CD4-positive, CD25-positive, alpha-beta regulatory T cell (primary cell): ENCODE data around the gene MGAT3. TPM values are rescaled to one million over a fixed set of nuclear protein-coding genes. Genes with fewer than 3 reads are reported as not detected.

ENCODE experiments used
- ATAC-seq, 2 donors: fragments of 150-1000 bp; cut with Tn5 transposase; one replicate each; pipeline ENCODE4 v1.10.0; 2021; ENCODE audit warnings: low read depth in 2 of 2, moderate number of reproducible peaks in 2 of 2, moderate library complexity in 1 of 2
- DNase-seq, 3 donors: peaks; one replicate each; pipeline versions ENCODE4 v3.0.0 to v3.0.0-alpha.2; 2012 to 2022; ENCODE audit warnings: mixed read lengths in 1 of 3
- H3K27ac ChIP-seq: one replicate; pipeline ENCODE4 v1.7.0; 2013; ENCODE audit warnings: mild to moderate bottlenecking, low read length; ENCODE audit not compliant: insufficient read depth, poor library complexity, severe bottlenecking
- H3K27me3 ChIP-seq: one replicate; pipeline ENCODE4 v1.7.0; 2013; ENCODE audit warnings: low read length; ENCODE audit not compliant: control insufficient read depth, insufficient read depth
- H3K36me3 ChIP-seq: one replicate; pipeline ENCODE4 v1.7.0; 2013; ENCODE audit warnings: mild to moderate bottlenecking, low read length, moderate library complexity; ENCODE audit not compliant: control insufficient read depth, insufficient read depth
- H3K4me1 ChIP-seq: 2 replicates; pipeline ENCODE4 v1.7.0; 2013; ENCODE audit warnings: mild to moderate bottlenecking, low read length; ENCODE audit not compliant: insufficient read depth, control insufficient read depth, poor library complexity, severe bottlenecking
- H3K4me3 ChIP-seq: one replicate; pipeline ENCODE4 v1.7.0; 2013; ENCODE audit warnings: low read depth, mild to moderate bottlenecking, low read length, moderate library complexity
- H3K9me3 ChIP-seq, 2 experiments: 1 replicate in 1 of 2; 2 replicates in 1 of 2; pipeline ENCODE4 v1.7.0; 2013; ENCODE audit warnings: low read length in 2 of 2, mild to moderate bottlenecking in 1 of 2, moderate library complexity in 1 of 2; ENCODE audit not compliant: control insufficient read depth in 2 of 2
- H3K27ac Mint-ChIP-seq, 3 donors: one replicate each; pipeline ENCODE4 v1.8.0; 2020 to 2022; ENCODE audit warnings: mild to moderate bottlenecking in 3 of 3, mixed read lengths in 3 of 3, moderate library complexity in 2 of 3
- H3K27me3 Mint-ChIP-seq: one replicate; pipeline ENCODE4 v1.8.0; 2022; ENCODE audit warnings: mild to moderate bottlenecking, mixed read lengths
- H3K36me3 Mint-ChIP-seq: one replicate; pipeline ENCODE4 v1.8.0; 2020; ENCODE audit warnings: mixed read lengths
- H3K4me1 Mint-ChIP-seq, 4 donors: one replicate each; pipeline ENCODE4 v1.8.0; 2020 to 2022; ENCODE audit warnings: mixed read lengths in 4 of 4, mild to moderate bottlenecking in 1 of 4
- H3K4me3 Mint-ChIP-seq, 4 donors: one replicate each; pipeline ENCODE4 v1.8.0; 2020 to 2022; ENCODE audit warnings: mild to moderate bottlenecking in 4 of 4, mixed read lengths in 4 of 4, moderate library complexity in 3 of 4
- H3K9me3 Mint-ChIP-seq, 7 donors: one replicate each; pipeline ENCODE4 v1.8.0; 2020 to 2022; ENCODE audit warnings: mixed read lengths in 7 of 7, mild to moderate bottlenecking in 3 of 7, moderate library complexity in 2 of 7
- polyA plus RNA-seq, 4 donors: library from polyadenylated mRNA; unstranded; fragments of 300-500 nt; fragmentation: Illumina TruSeq; gene quantifications; one replicate each; pipeline ENCODE4 v1.2.3, GENCODE V29; 2021
- total RNA-seq: library from RNA; stranded (reverse); gene quantifications from one replicate; pipeline ENCODE4 v1.2.3, GENCODE V29; 2022

MGAT3 gene
- total and polyA plus RNA-seq, 5 donors from 2014 or later: 0.12 TPM; not detected in 4

DNA sequence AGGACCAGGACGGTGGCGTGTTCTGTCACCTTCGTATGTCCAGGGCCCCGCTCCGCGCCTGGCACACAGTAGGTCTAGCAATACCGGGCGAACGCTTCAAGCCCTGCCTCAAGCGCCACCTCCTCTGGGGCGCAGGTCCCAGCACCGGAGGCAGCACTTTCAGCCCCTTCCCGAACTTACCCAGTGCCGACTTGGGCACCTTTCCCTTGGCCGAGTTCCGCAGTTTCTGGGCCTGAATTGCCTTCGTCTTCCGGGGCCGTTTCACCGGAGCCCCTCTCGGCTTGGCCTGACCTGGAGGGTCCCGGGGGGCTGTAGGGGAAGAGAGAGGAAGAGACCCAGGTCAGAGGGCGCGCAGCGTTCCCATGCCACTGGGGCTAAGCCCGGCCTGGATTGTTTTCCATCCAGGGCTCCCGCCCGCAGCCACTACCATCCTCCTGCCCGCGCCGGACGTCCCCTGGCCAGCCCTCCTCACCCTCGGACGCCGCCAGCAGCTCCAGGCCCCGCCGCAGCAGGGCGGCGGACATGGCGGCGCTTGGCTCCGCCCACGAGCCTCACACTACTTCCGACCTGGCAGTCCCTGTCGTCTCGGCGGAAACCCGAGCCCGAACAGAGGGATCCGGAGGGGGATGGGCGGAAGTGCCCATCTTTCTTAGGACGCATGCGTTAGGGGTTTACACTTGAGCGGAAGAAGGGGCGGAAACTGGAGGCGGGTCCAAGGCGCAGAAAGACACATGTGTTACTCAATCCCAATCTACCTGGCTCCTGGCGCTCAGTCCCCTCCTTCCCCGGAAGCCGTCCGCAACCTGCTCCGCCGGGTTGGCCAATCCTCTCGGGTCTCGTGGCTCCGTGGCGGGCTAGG lies 75.6 kb downstream of the MGAT3 start, which contains the start of gene RPS19BP1:
TSS of gene RPS19BP1 (minus strand) at position 534 of the 859 bp plus-strand sequence. CDS start at position 524, 10 bp downstream.
- Histone ChIP-seq H3K27me3 (no peaks in the 10 kb centered on the region), H3K4me3 (peak within 1 kb of the TSS; percentile 90), H3K27ac (peak within 1 kb of the TSS; percentile 89), H3K4me1 (peaks cover 58% of the 10 kb centered on the region), H3K9me3 (no peaks in the 10 kb centered on the region), H3K36me3 (peaks cover 14% of the 10 kb centered on the region)
- H3K4me3 Mint-ChIP-seq: peak within 1 kb of the TSS; percentile 89 to 98 (median 96)
- peak within 1 kb of the TSS; percentile 94 to 97 (median 96) for H3K27ac Mint-ChIP-seq
- peak; percentile 84 to 86 for ATAC-seq
- H3K9me3 Mint-ChIP-seq: peaks cover 0 to 2% (median 0%) of the 10 kb centered on the region in 7 donors
- peaks cover 13% of the 10 kb centered on the region for H3K36me3 Mint-ChIP-seq
- H3K4me1 Mint-ChIP-seq: peaks cover 0 to 57% (median 33%) of the 10 kb centered on the region in 4 donors
- peaks cover 9% of the 10 kb centered on the region for H3K27me3 Mint-ChIP-seq
- DNase-seq: peak; percentile 98 to 100 (median 99)

DNA sequence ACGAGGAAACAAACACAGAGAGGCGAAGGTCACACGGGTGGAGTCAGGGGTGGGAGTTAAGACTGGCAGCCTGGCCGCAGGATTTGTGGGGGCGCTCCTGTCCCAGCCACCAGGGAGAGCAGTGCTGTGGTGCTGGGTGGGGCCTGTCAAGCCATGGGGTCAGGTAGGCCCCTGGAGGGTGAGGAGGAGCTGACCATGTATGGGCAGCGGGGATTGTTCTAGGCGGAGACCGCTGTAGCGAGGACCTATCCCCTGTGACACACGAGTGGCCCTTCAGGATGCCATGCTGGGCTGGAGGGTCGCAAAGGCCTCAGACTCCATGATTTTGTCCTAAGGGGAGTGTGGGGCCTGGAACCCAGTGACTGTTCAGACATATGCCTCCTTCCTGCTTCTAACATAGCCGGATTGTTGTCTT lies 77.3 kb downstream of the MGAT3 start:
- Mint-ChIP-seq H3K4me1 (peaks cover 0 to 40% (median 23%) of the 10 kb centered on the region in 4 donors), H3K27ac (no peak overlapping the region), H3K4me3 (peak overlapping the region in 2 of 4 donors; percentile 52 to 58), H3K27me3 (peaks cover 9% of the 10 kb centered on the region), H3K9me3 (peaks cover 0 to under 1% (median 0%) of the 10 kb centered on the region in 7 donors), H3K36me3 (peaks cover 13% of the 10 kb centered on the region)
- no peaks in the 10 kb centered on the region for H3K27me3 ChIP-seq
- ATAC-seq (no peak), DNase-seq (no peak)
- H3K27ac ChIP-seq: no peak overlapping the region
- H3K4me1 ChIP-seq: peaks cover 42% of the 10 kb centered on the region
- H3K4me3 ChIP-seq: no peak overlapping the region
- H3K9me3 ChIP-seq: no peaks in the 10 kb centered on the region
- peaks cover 9% of the 10 kb centered on the region for H3K36me3 ChIP-seq

DNA sequence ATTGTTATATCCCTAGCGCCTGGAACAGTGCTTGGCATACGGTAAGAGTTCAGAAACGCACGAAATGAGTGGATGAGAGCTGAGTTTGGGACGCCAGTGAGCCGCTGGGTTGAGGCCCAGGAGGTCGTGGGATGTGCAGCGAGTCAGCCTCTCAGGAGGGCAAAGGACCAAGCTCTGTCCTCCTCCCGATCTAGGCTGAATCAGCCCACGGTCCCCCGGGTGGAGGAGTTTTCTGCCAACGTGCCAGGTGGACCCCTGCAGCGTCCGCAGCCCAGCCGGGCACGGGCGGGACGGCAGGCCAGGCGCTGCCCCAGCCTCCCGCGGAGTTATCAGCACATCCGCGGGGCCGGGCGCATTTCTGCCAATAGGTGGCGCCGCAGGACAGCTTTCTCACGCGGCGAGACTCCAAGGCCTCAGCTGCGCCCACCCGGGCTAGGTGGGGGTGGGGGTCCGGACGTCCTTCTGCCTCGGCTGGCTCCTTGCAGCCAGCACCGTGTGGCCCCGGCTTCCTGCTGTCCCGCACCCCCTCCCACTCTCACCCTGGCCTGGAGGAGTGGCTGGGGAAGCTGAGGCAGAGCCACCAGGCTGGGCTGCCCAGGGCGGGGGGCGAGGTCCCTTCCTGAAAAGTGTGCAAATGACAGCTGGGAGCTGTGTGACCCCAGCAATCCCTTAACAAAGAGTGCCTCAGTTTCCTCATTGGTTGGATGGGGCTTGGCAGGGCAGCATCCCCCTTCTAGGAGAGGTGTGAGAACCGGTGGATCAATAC lies 78.0 kb downstream of the MGAT3 start:
- no peaks in the 10 kb centered on the region for H3K9me3 Mint-ChIP-seq
- H3K36me3 Mint-ChIP-seq: peaks cover 12% of the 10 kb centered on the region
- ATAC-seq (peak in 1 of 2 donors; percentile 8), DNase-seq (peak; percentile 69 to 75 (median 72))
- peaks cover 7% of the 10 kb centered on the region for H3K36me3 ChIP-seq
- H3K27me3 ChIP-seq: no peaks in the 10 kb centered on the region
- no peak overlapping the region for H3K27ac Mint-ChIP-seq
- H3K4me1 Mint-ChIP-seq: peaks cover 0 to 34% (median 19%) of the 10 kb centered on the region in 4 donors
- peak overlapping the region in 1 of 4 donors; percentile 38 for H3K4me3 Mint-ChIP-seq
- peaks cover 9% of the 10 kb centered on the region for H3K27me3 Mint-ChIP-seq
- no peaks in the 10 kb centered on the region for H3K9me3 ChIP-seq
- no peak overlapping the region for H3K4me3 ChIP-seq
- no peak overlapping the region for H3K27ac ChIP-seq
- peaks cover 35% of the 10 kb centered on the region for H3K4me1 ChIP-seq

DNA sequence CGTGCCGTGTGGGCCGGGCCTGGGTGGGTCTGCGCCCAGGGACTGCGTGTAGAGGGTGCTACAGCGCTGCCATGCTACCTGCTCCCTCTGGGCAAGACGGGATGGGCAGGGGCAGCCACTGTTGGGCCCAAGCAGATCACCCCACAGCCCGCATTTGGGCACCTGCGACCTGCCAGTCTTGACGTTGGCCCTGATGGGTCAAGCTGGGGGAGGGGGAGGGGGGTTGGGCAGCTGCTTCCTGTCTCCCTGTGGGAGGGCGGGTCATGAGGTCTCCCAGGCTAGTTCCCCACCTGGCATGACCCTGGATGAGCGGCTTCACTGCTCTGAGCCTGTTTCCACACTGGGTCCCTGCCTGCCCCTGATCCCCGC lies 78.5 kb downstream of the MGAT3 start:
- DNase-seq (no peak), ATAC-seq (no peak)
- peaks cover 29% of the 10 kb centered on the region for H3K4me1 ChIP-seq
- Mint-ChIP-seq H3K9me3 (no peaks in the 10 kb centered on the region), H3K4me3 (no peak overlapping the region), H3K36me3 (peaks cover 8% of the 10 kb centered on the region), H3K27ac (no peak overlapping the region), H3K27me3 (peaks cover 12% of the 10 kb centered on the region), H3K4me1 (peaks cover 0 to 28% (median 15%) of the 10 kb centered on the region in 4 donors)
- no peaks in the 10 kb centered on the region for H3K27me3 ChIP-seq
- H3K27ac ChIP-seq: no peak overlapping the region
- H3K4me3 ChIP-seq: no peak overlapping the region
- H3K36me3 ChIP-seq: peaks cover 2% of the 10 kb centered on the region
- H3K9me3 ChIP-seq: no peaks in the 10 kb centered on the region

DNA sequence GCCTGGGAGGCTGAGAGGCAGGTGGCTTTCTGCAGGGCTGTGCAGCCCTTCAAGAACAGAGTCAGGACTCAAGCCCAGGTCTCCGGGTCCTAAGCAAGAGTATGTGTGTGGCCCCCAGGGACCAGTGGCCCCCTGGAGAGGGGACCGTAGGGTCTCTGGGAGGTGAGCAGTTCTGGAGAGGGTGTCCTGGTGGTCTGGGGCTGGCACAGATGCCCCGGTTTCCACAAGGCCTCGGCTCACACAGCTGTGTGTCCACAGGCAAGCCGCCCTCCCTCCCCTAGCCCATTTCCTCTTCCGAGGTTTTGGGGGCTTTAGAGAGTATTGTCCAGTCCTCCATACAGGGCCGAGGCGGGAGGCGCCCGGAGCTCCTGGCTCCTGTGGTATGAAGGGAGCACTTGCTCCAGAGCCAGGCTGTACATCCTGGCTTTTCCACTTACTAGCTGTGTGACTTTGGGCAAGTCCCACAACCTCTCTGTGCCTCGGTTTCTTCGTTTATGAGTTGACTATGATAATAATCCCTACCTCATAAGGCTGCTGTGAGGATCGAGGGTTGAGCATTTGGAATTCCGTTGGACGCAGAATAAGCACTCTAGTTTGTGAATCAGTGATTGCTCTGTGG lies 79.1 kb downstream of the MGAT3 start:
- H3K4me1 ChIP-seq: peaks cover 23% of the 10 kb centered on the region
- H3K4me3 Mint-ChIP-seq: no peak overlapping the region

DNA sequence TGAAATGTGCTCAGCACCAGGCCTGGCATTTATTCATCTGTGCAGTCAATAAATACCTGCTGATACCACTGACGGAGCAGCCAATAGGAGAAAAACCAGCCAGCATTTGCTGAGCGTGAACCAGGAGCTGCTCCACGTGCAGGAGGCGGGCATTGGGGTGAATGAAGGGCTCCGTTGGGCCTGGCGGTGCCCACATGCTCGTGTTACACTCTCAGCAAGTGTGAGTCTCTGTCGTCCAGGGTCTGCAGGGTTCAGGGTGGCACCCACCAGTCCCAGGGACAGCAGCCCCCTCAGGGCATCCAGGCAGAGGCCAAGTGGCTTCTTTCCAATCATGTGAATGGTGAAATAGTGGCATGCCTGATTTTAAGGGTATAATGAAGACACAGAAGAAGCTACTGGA lies 79.9 kb downstream of the MGAT3 start:
- Histone ChIP-seq H3K9me3 (no peaks in the 10 kb centered on the region), H3K27ac (no peak overlapping the region), H3K36me3 (no peaks in the 10 kb centered on the region), H3K4me3 (no peak overlapping the region), H3K4me1 (peaks cover 16% of the 10 kb centered on the region), H3K27me3 (no peaks in the 10 kb centered on the region)
- peaks cover 3% of the 10 kb centered on the region for H3K36me3 Mint-ChIP-seq
- ATAC-seq: no peak
- no peaks in the 10 kb centered on the region for H3K9me3 Mint-ChIP-seq
- H3K4me1 Mint-ChIP-seq: peaks cover 0 to 14% (median 8%) of the 10 kb centered on the region in 4 donors
- DNase-seq: no peak
- H3K4me3 Mint-ChIP-seq: no peak overlapping the region
- H3K27ac Mint-ChIP-seq: no peak overlapping the region
- peaks cover 16% of the 10 kb centered on the region for H3K27me3 Mint-ChIP-seq

More for the DNA sequence above, 79.1 kb downstream of the MGAT3 start:
- no peak for ATAC-seq
- H3K27me3 Mint-ChIP-seq: peaks cover 16% of the 10 kb centered on the region
- H3K4me1 Mint-ChIP-seq: peaks cover 0 to 22% (median 12%) of the 10 kb centered on the region in 4 donors
- H3K27ac Mint-ChIP-seq: no peak overlapping the region
- peaks cover 8% of the 10 kb centered on the region for H3K36me3 Mint-ChIP-seq
- Histone ChIP-seq H3K27me3 (no peaks in the 10 kb centered on the region), H3K36me3 (no peaks in the 10 kb centered on the region), H3K9me3 (no peaks in the 10 kb centered on the region), H3K4me3 (no peak overlapping the region), H3K27ac (no peak overlapping the region)
- no peak for DNase-seq
- no peaks in the 10 kb centered on the region for H3K9me3 Mint-ChIP-seq

DNA sequence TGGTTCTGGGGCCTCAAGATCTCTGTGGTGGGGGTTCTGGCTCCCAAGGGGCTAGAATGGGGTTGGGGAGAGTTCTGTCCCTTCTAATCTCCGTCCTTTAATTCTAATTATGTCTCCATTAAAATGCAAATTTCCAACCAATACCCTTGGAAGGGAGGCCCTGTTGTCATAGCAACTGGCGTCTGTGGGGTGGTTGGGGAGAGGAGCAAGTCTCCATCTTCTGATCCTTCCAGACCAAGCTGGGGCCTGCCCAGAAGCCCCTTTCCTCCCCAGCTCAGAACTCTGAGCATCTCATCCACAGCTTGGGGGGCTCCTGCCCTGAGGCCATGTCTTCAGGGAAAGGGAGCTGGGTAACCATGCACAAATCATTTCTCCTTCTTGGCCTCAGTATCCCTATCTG lies 81.2 kb downstream of the MGAT3 start:
- no peak overlapping the region for H3K27ac Mint-ChIP-seq
- peaks cover 9% of the 10 kb centered on the region for H3K4me1 ChIP-seq

More for the DNA sequence above, 81.2 kb downstream of the MGAT3 start:
- Histone ChIP-seq H3K9me3 (no peaks in the 10 kb centered on the region), H3K4me3 (no peak overlapping the region), H3K27ac (no peak overlapping the region), H3K27me3 (no peaks in the 10 kb centered on the region), H3K36me3 (no peaks in the 10 kb centered on the region)
- H3K36me3 Mint-ChIP-seq: no peaks in the 10 kb centered on the region
- ATAC-seq (no peak), DNase-seq (no peak)
- peaks cover 0 to 4% (median under 1%) of the 10 kb centered on the region in 4 donors for H3K4me1 Mint-ChIP-seq
- H3K4me3 Mint-ChIP-seq: peak overlapping the region in 1 of 4 donors; percentile 35
- H3K9me3 Mint-ChIP-seq: no peaks in the 10 kb centered on the region
- peaks cover 16% of the 10 kb centered on the region for H3K27me3 Mint-ChIP-seq
